K562 (cell line): ENCODE measurements around the gene CFAP92. TPM values are rescaled to one million over a fixed set of nuclear protein-coding genes. Genes with fewer than 3 reads are reported as not detected.

ENCODE experiments used
- HDAC1 ChIP-seq, 2 experiments: fragments of 450-650 bp; IDR thresholded peaks; 2 replicates each; pipeline ENCODE4 v1.6.1; 2016 to 2017; ENCODE audit warnings: inconsistent platforms in 1 of 2, mild to moderate bottlenecking in 1 of 2, moderate library complexity in 1 of 2
- HDAC2 ChIP-seq: fragments of 450-650 bp; IDR thresholded peaks from 2 replicates; pipeline ENCODE4 v1.6.1; 2016; ENCODE audit warnings: mild to moderate bottlenecking
- KLF16 ChIP-seq: IDR thresholded peaks from 2 replicates; pipeline ENCODE4 v1.6.1; 2016; ENCODE audit warnings: antibody characterized with exemption
- NR2F6 ChIP-seq: fragments of 450-650 bp; formaldehyde crosslinking; IDR thresholded peaks from 2 replicates; pipeline ENCODE4 v1.4.0; 2020; ENCODE audit warnings: mild to moderate bottlenecking
- PHF20 ChIP-seq: fragments of 450-650 bp; IDR thresholded peaks from 2 replicates; pipeline ENCODE4 v1.6.1; 2018; ENCODE audit not compliant: partially characterized antibody
- TRIM25 ChIP-seq: fragments of 450-650 bp; IDR thresholded peaks from 2 replicates; pipeline ENCODE4 v1.7.0; 2016; ENCODE audit warnings: borderline replicate concordance
- VEZF1 ChIP-seq: fragments of 200-800 bp; sonication (Bioruptor generic); IDR thresholded peaks from 2 replicates; pipeline ENCODE4 v1.6.1; 2017; ENCODE audit warnings: missing genetic modification characterization, missing compliant biosample characterization
- ZBTB49 ChIP-seq: sonication (generic); formaldehyde crosslinking; IDR thresholded peaks from 2 replicates; pipeline ENCODE4 v1.8.0; 2022; ENCODE audit warnings: missing genetic modification reagents, mild to moderate bottlenecking, borderline replicate concordance
- ZNF592 ChIP-seq: fragments of 450-650 bp; IDR thresholded peaks from 2 replicates; pipeline ENCODE4 v1.6.1; 2017; ENCODE audit warnings: antibody characterized with exemption, mild to moderate bottlenecking
- ZNF699 ChIP-seq: fragments of 250-450 bp; sonication (Bioruptor Pico); IDR thresholded peaks from 2 replicates; pipeline ENCODE4 v1.8.0; 2021; ENCODE audit warnings: mild to moderate bottlenecking, moderate library complexity; ENCODE audit not compliant: insufficient replicate concordance
- polyA plus RNA-seq, 8 experiments: library from polyadenylated mRNA; depleted of rRNA in 4 of 8; stranded (reverse) in 5 of 8; unstranded in 3 of 8; fragments of >200 nt; fragmentation: Nextera tagmentation in 2 of 8; fragmentation: Illumina TruSeq in 1 of 8; extraction: Ambion mirVana in 2 of 8; extraction: Trizol in 1 of 8; gene quantifications; 2 replicates each; pipeline versions ENCODE4 v1.2.1 to v1.2.3, GENCODE V29; 2011 to 2014; ENCODE audit warnings: inconsistent platforms in 1 of 8, missing spikeins in 1 of 8
- total RNA-seq, 7 experiments: library from RNA; depleted of rRNA in 6 of 7; stranded (reverse); fragments of >200 nt in 6 of 7; fragmentation: Illumina TruSeq in 2 of 7; extraction: Trizol in 2 of 7; gene quantifications; 2 replicates each; pipeline versions ENCODE4 v1.2.1 to v1.2.3, GENCODE V29; 2011 to 2021; ENCODE audit warnings: low replicate concordance in 1 of 7

Gene CFAP92
- total and polyA plus RNA-seq, 9 of the 15 experiments (the other 6 are each of a cell fraction or from before 2014, with no cell fraction given), result 0.06 to 0.62 (median 0.36) TPM

GRCh38 chr3:128936341-128936740 lies 57.5 kb downstream of the CFAP92 start (continued):
- TF ChIP-seq ZNF592 (no peak), ZNF699 (CRISPR knock-in tag) (no peak), ZBTB49 (CRISPR knock-in tag) (no peak), TRIM25 (no peak), NR2F6 (CRISPR knock-in tag) (no peak), VEZF1 (no peak), PHF20 (no peak), KLF16 (no peak), HDAC2 (no peak), HDAC1 (IDR thresholded peaks at IDR 0.05) (no peak)
